HepG2 (cell line): ENCODE data around the gene FUBP3. TPM values are rescaled to one million over a fixed set of nuclear protein-coding genes. Genes with fewer than 3 reads are reported as not detected.

Experiments used
- MAFF ChIP-seq: IDR thresholded peaks from 2 replicates; pipeline ENCODE4 v1.6.1; 2011; ENCODE audit warnings: low read depth, low read length, improper control_type of control experiment
- NCOA2 ChIP-seq: sonication (generic); formaldehyde crosslinking; IDR thresholded peaks from 2 replicates; pipeline ENCODE4 v1.8.0; 2022; ENCODE audit warnings: inconsistent platforms
- PTBP1 ChIP-seq: fragments of 200-400 bp; formaldehyde crosslinking; IDR thresholded peaks from 2 replicates; pipeline ENCODE4 v1.6.1; 2018; ENCODE audit warnings: low read length, low read depth; ENCODE audit not compliant: poor library complexity, severe bottlenecking
- REST ChIP-seq, 2 experiments: IDR thresholded peaks; 2 replicates each; pipeline ENCODE4 v1.6.1; 2011 to 2012; ENCODE audit warnings: low read length in 2 of 2, borderline replicate concordance in 1 of 2, low read depth in 1 of 2, mild to moderate bottlenecking in 1 of 2, moderate library complexity in 1 of 2
- THAP9 ChIP-seq: sonication (generic); formaldehyde crosslinking; IDR thresholded peaks from 2 replicates; pipeline ENCODE4; 2020; ENCODE audit warnings: missing genetic modification reagents, mild to moderate bottlenecking, borderline replicate concordance
- ZBTB49 ChIP-seq: sonication (generic); formaldehyde crosslinking; IDR thresholded peaks from 2 replicates; pipeline ENCODE4 v1.4.0; 2020; ENCODE audit warnings: missing genetic modification reagents, borderline replicate concordance
- ZNF142 ChIP-seq: sonication (generic); formaldehyde crosslinking; IDR thresholded peaks from 2 replicates; pipeline ENCODE4 v1.4.0; 2020; ENCODE audit warnings: missing genetic modification reagents
- ZNF232 ChIP-seq: sonication (generic); formaldehyde crosslinking; IDR thresholded peaks from 2 replicates; pipeline ENCODE4 v1.4.0; 2020; ENCODE audit warnings: missing genetic modification reagents, borderline replicate concordance
- ZNF296 ChIP-seq: sonication (generic); formaldehyde crosslinking; conservative IDR thresholded peaks from 2 replicates; pipeline ENCODE4 v1.5.0; 2020; ENCODE audit warnings: mild to moderate bottlenecking, missing genetic modification reagents
- ZNF430 ChIP-seq: sonication (generic); formaldehyde crosslinking; IDR thresholded peaks from 2 replicates; pipeline ENCODE4 v1.9.0; 2021; ENCODE audit warnings: mild to moderate bottlenecking, missing genetic modification reagents
- ZNF839 ChIP-seq: sonication (generic); formaldehyde crosslinking; IDR thresholded peaks from 2 replicates; pipeline ENCODE4 v1.4.0; 2020; ENCODE audit warnings: missing genetic modification reagents, mild to moderate bottlenecking, borderline replicate concordance
- ZSCAN12 ChIP-seq: sonication (generic); formaldehyde crosslinking; IDR thresholded peaks from 2 replicates; pipeline ENCODE4 v1.9.0; 2021; ENCODE audit warnings: mild to moderate bottlenecking, missing genetic modification reagents
- polyA plus RNA-seq, 8 experiments: library from polyadenylated mRNA; depleted of rRNA in 3 of 8; stranded (reverse) in 7 of 8; unstranded in 1 of 8; fragments of >200 nt; fragmentation: Illumina TruSeq in 4 of 8; extraction: Trizol in 4 of 8; gene quantifications; 2 replicates each; pipeline versions ENCODE4 v1.2.1 to v1.2.3, GENCODE V29; 2011 to 2016; ENCODE audit warnings: low read depth in 4 of 8, missing spikeins in 1 of 8, mixed read lengths in 1 of 8; ENCODE audit not compliant: insufficient read depth in 1 of 8
- total RNA-seq, 5 experiments: library from RNA; depleted of rRNA; stranded (reverse); fragments of >200 nt; fragmentation: Illumina TruSeq; extraction: Trizol; gene quantifications; 2 replicates each; pipeline ENCODE4 v1.2.3, GENCODE V29; 2016; ENCODE audit warnings: low read depth in 1 of 5

FUBP3 gene
- total and polyA plus RNA-seq, 2 of the 13 experiments (the other 11 are each of a cell fraction or from before 2014, with no cell fraction given): 28.7 to 40.0 TPM

GRCh38 chr9:130601100-130601499 is 21.7 kb downstream of the FUBP3 start (continued):
- no peak for TF ChIP-seq THAP9 (CRISPR knock-in tag)
- TF ChIP-seq ZNF296: no peak
- TF ChIP-seq PTBP1: no peak
- no peak for TF ChIP-seq ZNF142 (CRISPR knock-in tag)
- TF ChIP-seq MAFF: no peak
- TF ChIP-seq ZNF232: no peak
- TF ChIP-seq ZNF430 (CRISPR knock-in tag): no peak
- peak; percentile 43; the same call in 1 of the 2 replicates for TF ChIP-seq NCOA2
- no peak for TF ChIP-seq ZBTB49 (CRISPR knock-in tag)
- TF ChIP-seq ZNF839 (CRISPR knock-in tag): no peak
- no peak for TF ChIP-seq ZSCAN12 (CRISPR knock-in tag)
- no peak for TF ChIP-seq REST (IDR thresholded peaks at IDR 0.05; ENCODE audit: borderline replicate concordance in 1 of 2, low read depth in 1 of 2, low read length in 2 of 2)
